Measurements from ENCODE around the gene PIK3C2G.

DNA sequence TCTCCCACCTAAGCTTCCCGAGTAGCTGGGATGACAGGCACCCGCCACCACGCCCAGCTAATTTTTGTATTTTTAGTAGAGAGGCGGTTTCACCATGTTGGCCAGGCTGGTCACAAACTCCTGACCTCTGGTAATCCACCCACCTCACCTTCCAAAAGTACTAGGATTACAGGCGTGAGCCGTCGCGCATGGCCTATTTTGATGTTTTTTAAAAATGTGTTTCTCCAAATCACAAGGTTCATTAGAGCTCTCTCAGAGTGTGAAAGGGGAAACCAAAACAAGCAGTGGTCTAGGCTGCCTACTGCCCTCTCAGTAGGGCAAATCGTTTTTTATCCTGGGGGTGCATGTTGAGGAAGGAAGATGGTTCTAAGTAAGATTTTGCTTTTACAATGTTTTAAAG lies 211.5 kb downstream of the PIK3C2G start:
- no peak for TF ChIP-seq ZFP3 (CRISPR knock-in tag; IDR thresholded peaks at IDR 0.05)
- TF ChIP-seq ZNF8 (CRISPR knock-in tag; IDR thresholded peaks at IDR 0.05), result no peak

Data from SK-N-SH treated with all-trans-retinoic acid at 6 μM for 48 hours (cell line).